ENCODE results near the gene TRPM3. TPM values are rescaled to one million over a fixed set of nuclear protein-coding genes. Genes with fewer than 3 reads are reported as not detected.

TRPM3 gene
- total and polyA plus RNA-seq, 2 of the 8 experiments (the other 6 are each of a cell fraction or from before 2014, with no cell fraction given), result 2.4 to 10.9 TPM

GRCh38 chr9:71072587-71072986 lies 48.8 kb downstream of the TRPM3 start:
- Histone ChIP-seq H3K56ac (replicated peaks; ENCODE audit: insufficient read length, low read depth, low read length) (no peak overlapping the region), H3K4ac (replicated peaks; ENCODE audit: insufficient read length, low read depth, low read length) (no peak overlapping the region), H3K4me3 (ENCODE audit: extremely low read depth in 1 of 4, insufficient read depth in 2 of 4, low read depth in 3 of 4, low read length in 4 of 4) (no peak overlapping the region), H3K18ac (ENCODE audit: extremely low read depth, low read length) (no peak overlapping the region), H2BK15ac (ENCODE audit: low read length) (no peak overlapping the region), H4K5ac (ENCODE audit: insufficient read length, low read depth, low read length) (no peak overlapping the region), H4K20me1 (replicated peaks in 1 of 2; ENCODE audit: control insufficient read depth in 1 of 2, insufficient read depth in 2 of 2, low read length in 2 of 2) (no peaks in the 10 kb centered on the region), H3K79me1 (ENCODE audit: low read depth, low read length) (no peaks in the 10 kb centered on the region), H3K4me2 (ENCODE audit: insufficient read depth in 1 of 2, low read depth in 2 of 2, low read length in 2 of 2) (no peak overlapping the region), H3K23ac (ENCODE audit: insufficient read length) (no peak overlapping the region), H3K23me2 (ENCODE audit: low read depth, low read length) (no peaks in the 10 kb centered on the region), H3K9me3 (ENCODE audit: insufficient read depth in 2 of 2, low read depth in 1 of 2, low read length in 1 of 2) (no peaks in the 10 kb centered on the region), H3K4me1 (replicated peaks in 1 of 4; ENCODE audit: control insufficient read depth in 3 of 4, insufficient read depth in 4 of 4, low read length in 3 of 4) (peaks cover 0 to 3% (median 0%) of the 10 kb centered on the region in 4 experiments; a peak in 1 of 7 replicates), H2AK5ac (ENCODE audit: low read depth, low read length) (no peak overlapping the region), H3K36me3 (ENCODE audit: control insufficient read depth in 2 of 4, insufficient read depth in 4 of 4, low read length in 3 of 4) (no peaks in the 10 kb centered on the region), H3K27me3 (replicated peaks in 1 of 4; ENCODE audit: control insufficient read depth in 3 of 4, extremely low read depth in 1 of 4, insufficient read depth in 3 of 4, low read length in 3 of 4) (no peaks in the 10 kb centered on the region), H2BK120ac (replicated peaks; ENCODE audit: low read depth, low read length) (no peak overlapping the region), H4K8ac (ENCODE audit: extremely low read depth, insufficient read depth, low read length) (no peak overlapping the region), H2BK12ac (ENCODE audit: low read depth, low read length) (no peak overlapping the region), H3K14ac (ENCODE audit: insufficient read length) (no peak overlapping the region), H3K9ac (replicated peaks in 1 of 4; ENCODE audit: extremely low read depth in 1 of 4, low read depth in 3 of 4, low read length in 3 of 4) (no peak overlapping the region), H2AFZ (ENCODE audit: low read length) (no peak overlapping the region), H4K91ac (replicated peaks; ENCODE audit: insufficient read length, low read length) (no peak overlapping the region), H2BK20ac (ENCODE audit: low read length) (no peak overlapping the region), H3K27ac (ENCODE audit: low read depth, low read length) (no peak overlapping the region), H3K79me2 (ENCODE audit: control insufficient read depth in 1 of 2, insufficient read depth in 2 of 2, low read length in 2 of 2) (no peaks in the 10 kb centered on the region), H2BK5ac (ENCODE audit: low read depth, low read length) (no peak overlapping the region)
- no peak for FAIRE-seq
- POLR2A ChIA-PET (ENCODE audit: partially characterized antibody), result no interaction called here
- CTCF ChIA-PET (ENCODE audit: partially characterized antibody), result interaction anchor here (1.3 kb wide), 1 partner anchor 459 kb away, joined by 3 read pairs; no protein-coding TSS in a partner anchor
- DNase-seq (ENCODE audit: low read depth in 1 of 2, low spot score in 2 of 2), result no peak
- WGBS, 2 experiments (ENCODE audit: extremely low coverage in 1 of 2, insufficient coverage in 1 of 2, insufficient read length in 1 of 2, insufficient replicate concordance in 2 of 2, low coverage in 1 of 2, low lambda C conversion rate in 2 of 2, missing lambda C conversion rate in 1 of 2), result 93% methylated on average over 5 of the region's 5 CpGs; no CpG with 5 or more reads in 1 of the 2 experiments
- TF ChIP-seq RNF2 (IDR thresholded peaks at IDR 0.05; ENCODE audit: borderline replicate concordance, low read depth, low read length, missing control alignments, poor library complexity, severe bottlenecking) (no peak), YY1 (IDR thresholded peaks at IDR 0.05; ENCODE audit: low read depth, low read length) (no peak), EGR1 (IDR thresholded peaks at IDR 0.05; ENCODE audit: borderline replicate concordance, low read depth, low read length) (no peak), POU5F1 (IDR thresholded peaks at IDR 0.05; ENCODE audit: low read depth, low read length) (no peak)

Measured in H1 (cell line).